WI38 (cell line): ENCODE measurements around the gene ZBTB7C.

ENCODE experiments used
- H3K4me3 ChIP-seq: 2 replicates; pipeline ENCODE4 v1.5.1; 2011; ENCODE audit warnings: low read depth, mild to moderate bottlenecking, control low read depth, low read length
- TF ChIP-seq, protein P1 (sequence below): IDR thresholded peaks from 2 replicates; pipeline ENCODE4 v1.5.1; 2012; ENCODE audit warnings: low read depth, mild to moderate bottlenecking, control low read depth, low read length

ZBTB7C gene

DNA sequence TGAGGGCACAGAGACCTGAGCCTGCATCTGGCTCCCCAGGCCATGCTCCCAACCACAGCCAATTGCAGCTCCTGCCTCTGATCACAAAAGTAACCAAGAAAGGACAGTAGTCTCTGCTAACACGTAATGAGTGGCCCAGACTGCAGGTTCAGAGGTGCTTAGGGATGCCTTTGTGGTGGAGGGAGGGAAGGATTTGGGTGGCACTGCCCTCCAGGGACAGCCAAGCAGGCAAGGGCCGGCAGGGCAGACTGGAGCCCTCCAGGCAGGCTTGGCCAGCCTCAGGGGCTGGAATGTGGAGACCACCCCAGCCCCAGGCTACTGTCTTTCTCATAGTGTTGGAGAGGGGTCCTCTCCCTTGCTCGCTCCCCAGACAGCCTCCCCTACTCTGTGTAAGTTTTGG, 364.2 kb downstream of the ZBTB7C start:
- TF ChIP-seq, protein P1, sequence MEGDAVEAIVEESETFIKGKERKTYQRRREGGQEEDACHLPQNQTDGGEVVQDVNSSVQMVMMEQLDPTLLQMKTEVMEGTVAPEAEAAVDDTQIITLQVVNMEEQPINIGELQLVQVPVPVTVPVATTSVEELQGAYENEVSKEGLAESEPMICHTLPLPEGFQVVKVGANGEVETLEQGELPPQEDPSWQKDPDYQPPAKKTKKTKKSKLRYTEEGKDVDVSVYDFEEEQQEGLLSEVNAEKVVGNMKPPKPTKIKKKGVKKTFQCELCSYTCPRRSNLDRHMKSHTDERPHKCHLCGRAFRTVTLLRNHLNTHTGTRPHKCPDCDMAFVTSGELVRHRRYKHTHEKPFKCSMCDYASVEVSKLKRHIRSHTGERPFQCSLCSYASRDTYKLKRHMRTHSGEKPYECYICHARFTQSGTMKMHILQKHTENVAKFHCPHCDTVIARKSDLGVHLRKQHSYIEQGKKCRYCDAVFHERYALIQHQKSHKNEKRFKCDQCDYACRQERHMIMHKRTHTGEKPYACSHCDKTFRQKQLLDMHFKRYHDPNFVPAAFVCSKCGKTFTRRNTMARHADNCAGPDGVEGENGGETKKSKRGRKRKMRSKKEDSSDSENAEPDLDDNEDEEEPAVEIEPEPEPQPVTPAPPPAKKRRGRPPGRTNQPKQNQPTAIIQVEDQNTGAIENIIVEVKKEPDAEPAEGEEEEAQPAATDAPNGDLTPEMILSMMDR = no peak
- H3K4me3 ChIP-seq = no peak overlapping the region

DNA sequence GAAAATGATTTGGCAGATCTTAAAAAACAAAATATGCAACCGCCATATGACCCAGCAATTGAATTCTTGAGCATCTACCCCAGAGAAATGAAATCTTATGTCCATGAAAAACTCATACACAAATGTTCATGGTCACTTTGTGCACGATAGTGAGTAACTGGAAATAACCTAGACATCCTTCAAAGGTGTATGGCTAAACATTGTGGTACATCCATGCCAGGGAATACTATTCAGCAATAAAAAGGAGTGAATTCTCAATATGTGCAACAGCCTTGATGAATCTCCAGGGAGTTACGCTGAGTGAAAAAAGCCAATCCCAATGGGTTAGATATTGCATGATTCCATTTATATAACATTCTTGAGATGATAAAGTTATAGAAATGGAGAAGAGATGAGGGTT, 366.0 kb downstream of the ZBTB7C start:
- TF ChIP-seq, protein P1 = no peak
- H3K4me3 ChIP-seq = no peak overlapping the region

DNA sequence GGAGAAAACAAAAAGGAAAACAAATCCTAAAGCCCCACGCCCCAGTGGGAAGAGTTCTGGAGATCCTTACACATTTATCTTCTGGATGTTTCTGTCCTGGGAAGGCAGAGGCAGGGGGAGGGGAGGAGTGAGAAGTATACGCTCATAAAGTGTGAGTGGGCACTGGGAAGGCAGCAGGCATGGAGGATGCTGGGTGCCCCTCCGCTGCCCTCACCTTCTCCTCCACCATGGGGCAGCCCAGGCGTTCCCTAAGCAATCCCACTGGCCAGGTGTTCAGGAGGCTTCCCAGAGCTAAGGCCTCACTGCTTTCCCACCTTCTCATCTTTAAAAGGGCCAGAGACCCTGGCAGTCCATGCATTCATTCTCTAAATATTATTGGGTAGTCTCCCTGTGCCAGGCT, 366.8 kb downstream of the ZBTB7C start:
- TF ChIP-seq, protein P1 = no peak
- no peak overlapping the region for H3K4me3 ChIP-seq

DNA sequence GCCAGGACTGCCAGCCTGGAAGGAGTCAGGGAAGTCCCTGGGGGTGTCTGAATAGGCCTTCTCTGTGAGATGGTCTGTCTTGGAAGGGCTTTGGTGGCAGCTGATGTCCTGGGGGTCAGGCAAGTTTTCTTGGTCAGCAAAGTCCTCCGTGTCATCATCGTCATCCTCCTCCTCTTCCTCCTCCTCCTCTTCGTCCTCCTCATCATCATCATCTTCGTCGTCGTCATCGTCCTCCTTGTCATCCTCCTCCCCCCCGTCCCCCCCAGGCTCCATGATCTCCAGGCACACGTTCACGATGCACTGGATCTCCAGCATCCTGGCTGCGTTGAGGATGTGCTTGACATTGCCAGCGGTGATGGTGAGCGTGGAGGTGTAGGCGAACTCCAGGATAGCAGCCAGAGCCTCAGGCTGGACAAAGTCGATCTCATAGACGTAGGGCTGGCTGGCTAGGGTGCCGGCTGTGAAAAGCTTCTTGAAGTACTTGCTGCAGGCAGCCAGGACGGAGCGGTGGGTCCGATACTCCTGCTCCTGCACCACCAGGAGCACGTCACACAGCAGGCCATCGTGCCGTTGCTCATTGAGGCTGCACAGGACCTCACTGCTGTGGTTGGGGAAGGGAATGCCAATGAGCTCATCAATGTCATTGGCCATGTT, 368.6 kb downstream of the ZBTB7C start:
- TF ChIP-seq, protein P1 = no peak

DNA sequence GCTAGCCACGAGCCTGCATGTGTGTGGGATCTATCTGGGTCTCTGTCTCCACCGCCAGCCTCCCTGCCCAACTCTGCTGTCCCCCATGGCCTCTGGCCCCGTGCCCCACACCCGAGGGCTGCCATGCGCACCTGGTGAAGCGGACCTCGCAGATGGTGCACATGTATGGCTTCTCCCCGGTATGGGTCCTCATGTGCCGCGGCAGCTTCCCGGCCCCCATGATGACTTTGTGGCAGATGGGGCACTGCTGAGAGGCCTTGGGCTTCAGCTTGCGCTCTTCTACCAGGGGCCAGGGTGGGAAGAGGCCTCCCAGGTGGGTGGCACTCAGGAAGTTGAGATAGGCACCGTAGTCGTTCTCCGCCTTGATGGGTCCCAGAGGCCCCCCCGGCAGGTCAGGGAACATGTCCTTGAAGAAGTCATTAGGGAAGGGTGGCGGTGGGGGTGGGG, 369.4 kb downstream of the ZBTB7C start:
- TF ChIP-seq, protein P1 = no peak
- no peak overlapping the region for H3K4me3 ChIP-seq

More for the DNA sequence above, 368.6 kb downstream of the ZBTB7C start:
- no peak overlapping the region for H3K4me3 ChIP-seq

DNA sequence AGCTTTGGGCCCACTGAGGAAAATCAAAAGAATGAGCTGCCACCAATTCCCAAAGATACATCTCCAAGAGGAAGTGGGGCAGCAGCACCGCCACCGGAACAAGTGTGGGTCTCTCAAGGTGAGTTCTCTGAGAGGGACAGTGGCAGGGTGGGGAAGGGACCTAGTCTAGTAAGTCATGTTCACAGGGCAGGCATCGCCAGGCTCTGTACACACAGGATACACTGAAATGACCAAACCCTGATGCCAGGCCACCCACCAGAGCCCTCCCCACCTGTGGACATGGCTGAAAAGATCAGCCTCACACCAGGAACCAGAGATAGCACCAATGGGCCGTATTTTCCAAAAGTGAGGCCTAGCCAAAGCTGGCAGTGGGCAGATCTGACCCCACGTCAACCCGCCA, 370.5 kb downstream of the ZBTB7C start:
- no peak overlapping the region for H3K4me3 ChIP-seq
- TF ChIP-seq, protein P1 = no peak

DNA sequence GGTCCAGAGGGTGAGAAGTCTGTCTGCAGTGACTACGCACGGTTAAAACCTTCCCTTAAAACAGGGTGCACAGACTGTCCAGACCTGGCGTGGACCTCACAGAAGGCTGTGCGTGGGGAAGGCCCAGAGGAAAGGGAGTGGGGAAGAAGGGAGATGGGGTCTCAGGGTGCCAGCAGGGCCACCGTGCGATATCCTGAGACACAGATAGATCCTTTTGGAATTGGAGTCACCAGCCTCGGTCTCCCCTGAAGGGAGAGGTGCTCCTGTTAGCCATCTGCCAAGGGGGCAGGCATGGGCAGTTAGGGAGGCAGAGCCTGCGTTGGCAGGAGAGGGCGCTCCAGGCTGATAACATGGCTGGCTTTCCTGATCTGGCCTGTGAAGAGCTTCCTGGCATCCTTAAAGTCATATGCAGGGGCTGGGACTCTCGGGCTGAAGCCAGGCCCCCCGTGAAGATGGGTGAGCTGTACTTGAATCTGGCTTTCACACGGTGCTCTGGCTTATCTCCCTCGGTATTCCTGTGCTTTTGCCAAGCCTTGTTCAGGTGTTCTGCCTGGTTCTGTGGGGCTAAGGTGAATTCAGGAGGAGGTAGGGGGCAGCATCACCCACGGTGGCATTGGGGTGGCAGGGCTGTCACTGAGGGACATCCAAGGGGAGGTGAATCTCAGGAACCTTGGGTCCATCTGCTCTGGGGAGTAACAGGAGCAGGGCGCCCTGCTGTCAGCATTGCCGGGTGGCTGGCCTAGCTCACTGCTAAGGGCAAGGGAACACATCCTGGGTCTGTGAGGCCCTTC, 371.5 kb downstream of the ZBTB7C start:
- TF ChIP-seq, protein P1 = no peak

More for the DNA sequence above, 371.5 kb downstream of the ZBTB7C start:
- no peak overlapping the region for H3K4me3 ChIP-seq
